Pancreas (tissue), 10 donors: ENCODE data around the gene WDR72. TPM values are rescaled to one million over a fixed set of nuclear protein-coding genes. Genes with fewer than 3 reads are reported as not detected.
"Not testable (repeated sequence)": the region's sequence is repeated elsewhere in the genome, so short reads cannot be mapped to it uniquely, and the experiment has no call there.

Experiments used
- ATAC-seq, 4 donors: fragments of 200-7000 bp; cut with Tn5 transposase; one replicate each; pipeline versions ENCODE4 v1.8.0 to v1.9.1; 2020; ENCODE audit warnings: mild to moderate bottlenecking in 4 of 4, moderate library complexity in 4 of 4
- DNase-seq, 6 donors: peaks; one replicate each; pipeline ENCODE4 v3.0.0-alpha.2; 2020
- FAIRE-seq: peaks from 2 replicates; lab custom pipeline; 2012; peaks lifted over from hg19 to GRCh38; lab: Jason Lieb, UNC
- H3K27ac ChIP-seq, 4 donors: fragments of 200-600 bp; sonication (generic); 1 replicate in 3 of 4; 2 replicates in 1 of 4; pipeline versions ENCODE4 v1.5.0 to v1.8.0; 2020
- H3K27me3 ChIP-seq, 4 donors: fragments of 200-600 bp; one replicate each; pipeline ENCODE4 v1.8.0; 2021
- H3K36me3 ChIP-seq, 3 donors: fragments of 200-600 bp; sonication (generic) in 1 of 3; one replicate each; pipeline versions ENCODE4 v1.5.0 to v1.8.0; 2020 to 2021
- H3K4me1 ChIP-seq, 3 donors: fragments of 200-600 bp; one replicate each; pipeline ENCODE4 v1.8.0; 2021
- H3K4me3 ChIP-seq, 4 donors: fragments of 200-600 bp; sonication (generic) in 2 of 4; one replicate each; pipeline versions ENCODE4 v1.5.0 to v1.8.0; 2020 to 2021
- H3K9me3 ChIP-seq, 4 donors: fragments of 200-600 bp; one replicate each; pipeline ENCODE4 v1.8.0; 2021
- WGBS, 2 donors: extraction: QIAGEN DNeasy Blood & Tissue Kit; methylation state at CpG; one replicate each; pipeline ENCODE4 v1.1.7; 2013; 5-methylcytosine and 5-hydroxymethylcytosine counted together
- intact Hi-C, 3 donors: fragments of 100-400 bp; cut with DNase I; formaldehyde crosslinking; loops; one replicate each; pipeline versions ENCODE4 v1.11.1 to v1.14.2; 2022
- polyA plus RNA-seq, 2 donors: library from polyadenylated mRNA; stranded (reverse); fragments of 200-250 nt; gene quantifications; one replicate each; pipeline ENCODE4 v1.2.3, GENCODE V29; 2013
- total RNA-seq, 6 donors: library from RNA; stranded (reverse); fragmentation: NEBNext Ultra II Directional in 4 of 6; extraction: Animal tissue kit (Norgen Biotek cat#: 25700) in 4 of 6; gene quantifications; one replicate each; pipeline versions ENCODE4 v1.2.1 to v1.2.4, GENCODE V29; 2021 to 2023
- TF ChIP-seq, protein P1 (sequence below), 4 donors: fragments of 200-600 bp; sonication (generic) in 3 of 4; IDR thresholded peaks; one replicate each; pipeline versions ENCODE4 v1.5.0 to v1.8.0; 2021; ENCODE audit warnings: antibody characterized with exemption in 4 of 4
- donor health status: healthy with polysubstance abuse.
- donor health status: DM: no; HTN: no; CAD: no; lungs with moderate emphysema.
- donor health status: DM: no; HTN: no; CAD: no.
- donor health status: control.
- donor health status: control.
- donor health status: Bipolar disorder and iron deficiency.
- donor health status: DM: yes; HTN: yes; CAD: no.
- donor health status: DM: no; HTN: no; CAD: no.
- donor health status: DM: no; HTN: no; CAD: no.
- donor health status: DM: yes; HTN: yes; CAD: no.

WDR72 gene
- total and polyA plus RNA-seq, 8 donors: 1.0 to 5.3 (median 3.7) TPM

DNA sequence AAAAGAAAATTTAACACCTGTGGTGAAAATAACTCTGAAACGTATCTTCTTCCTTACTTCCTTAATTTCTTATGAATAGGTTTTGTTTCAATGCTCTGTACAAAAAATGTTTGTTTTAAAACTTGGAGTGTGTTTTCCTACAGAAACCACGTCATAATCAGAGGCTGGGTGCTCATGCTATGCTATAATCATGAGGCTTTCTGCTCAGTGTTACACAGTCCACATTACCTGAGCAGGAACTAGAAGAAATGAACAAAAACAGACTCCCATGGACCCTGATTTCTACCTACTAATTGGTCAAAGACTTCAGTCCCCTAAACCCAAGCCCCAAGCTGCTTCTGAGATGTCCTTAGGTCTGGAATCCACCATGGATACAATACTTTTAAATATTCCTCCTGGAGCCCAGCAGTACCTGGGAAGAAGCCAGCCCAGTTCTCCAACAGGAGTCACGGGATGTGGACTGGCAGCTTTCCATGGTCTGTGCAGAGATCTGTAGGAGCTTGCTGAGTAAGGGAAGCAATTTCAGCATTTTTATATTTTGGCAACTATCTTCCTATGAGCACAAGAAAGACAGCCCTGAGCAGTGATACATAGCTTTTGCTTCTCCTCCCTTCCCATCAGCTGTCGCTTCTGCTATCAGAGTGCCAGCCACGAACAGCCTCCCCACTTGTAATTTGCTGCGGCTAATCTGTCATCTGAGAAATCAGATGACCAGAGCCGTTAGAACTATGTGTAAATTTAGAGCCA is 65.6 kb downstream of the WDR72 start:
- 9 to 15% methylated on average over 7 of the region's 7 CpGs for WGBS, 2 donors
- peak overlapping the region in 1 of 4 donors; percentile 5 for H3K4me3 ChIP-seq
- intact Hi-C loops: no loop called here

DNA sequence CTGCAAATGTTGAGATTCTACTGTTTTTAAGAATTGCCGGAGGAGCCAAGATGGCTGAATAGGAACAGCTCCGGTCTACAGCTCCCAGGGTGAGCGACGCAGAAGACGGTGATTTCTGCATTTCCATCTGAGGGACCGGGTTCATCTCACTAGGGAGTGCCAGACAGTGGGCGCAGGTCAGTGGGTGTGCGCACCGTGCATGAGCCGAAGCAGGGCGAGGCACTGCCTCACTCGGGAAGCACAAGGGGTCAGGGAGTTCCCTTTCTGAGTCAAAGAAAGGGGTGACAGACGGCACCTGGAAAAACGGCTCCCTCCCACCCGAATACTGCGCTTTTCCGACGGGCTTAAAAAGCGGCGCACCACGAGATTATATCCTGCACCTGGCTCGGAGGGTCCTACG is 75.3 kb downstream of the WDR72 start:
- H3K27me3 ChIP-seq, H3K36me3 ChIP-seq, FAIRE-seq, H3K4me3 ChIP-seq, intact Hi-C loops, H3K4me1 ChIP-seq, H3K9me3 ChIP-seq, H3K27ac ChIP-seq, ATAC-seq, DNase-seq: not testable (repeated sequence)
- WGBS, 2 donors: 85 to 91% methylated on average over 21 to 23 of the region's 23 CpGs

More for the DNA sequence above, 65.6 kb downstream of the WDR72 start:
- ATAC-seq (peak; percentile 92 to 93 (median 92)), FAIRE-seq (no peak), DNase-seq (peak; percentile 67 to 83 (median 74))
- no peaks in the 10 kb centered on the region for H3K9me3 ChIP-seq
- peak overlapping the region in 2 of 4 donors; percentile 32 to 57 for H3K27ac ChIP-seq
- peaks cover 8 to 12% (median 11%) of the 10 kb centered on the region in 3 donors for H3K4me1 ChIP-seq
- H3K36me3 ChIP-seq: no peaks in the 10 kb centered on the region
- TF ChIP-seq, protein P1, sequence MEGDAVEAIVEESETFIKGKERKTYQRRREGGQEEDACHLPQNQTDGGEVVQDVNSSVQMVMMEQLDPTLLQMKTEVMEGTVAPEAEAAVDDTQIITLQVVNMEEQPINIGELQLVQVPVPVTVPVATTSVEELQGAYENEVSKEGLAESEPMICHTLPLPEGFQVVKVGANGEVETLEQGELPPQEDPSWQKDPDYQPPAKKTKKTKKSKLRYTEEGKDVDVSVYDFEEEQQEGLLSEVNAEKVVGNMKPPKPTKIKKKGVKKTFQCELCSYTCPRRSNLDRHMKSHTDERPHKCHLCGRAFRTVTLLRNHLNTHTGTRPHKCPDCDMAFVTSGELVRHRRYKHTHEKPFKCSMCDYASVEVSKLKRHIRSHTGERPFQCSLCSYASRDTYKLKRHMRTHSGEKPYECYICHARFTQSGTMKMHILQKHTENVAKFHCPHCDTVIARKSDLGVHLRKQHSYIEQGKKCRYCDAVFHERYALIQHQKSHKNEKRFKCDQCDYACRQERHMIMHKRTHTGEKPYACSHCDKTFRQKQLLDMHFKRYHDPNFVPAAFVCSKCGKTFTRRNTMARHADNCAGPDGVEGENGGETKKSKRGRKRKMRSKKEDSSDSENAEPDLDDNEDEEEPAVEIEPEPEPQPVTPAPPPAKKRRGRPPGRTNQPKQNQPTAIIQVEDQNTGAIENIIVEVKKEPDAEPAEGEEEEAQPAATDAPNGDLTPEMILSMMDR (IDR thresholded peaks at IDR 0.05): no peak
- H3K27me3 ChIP-seq: no peaks in the 10 kb centered on the region

DNA sequence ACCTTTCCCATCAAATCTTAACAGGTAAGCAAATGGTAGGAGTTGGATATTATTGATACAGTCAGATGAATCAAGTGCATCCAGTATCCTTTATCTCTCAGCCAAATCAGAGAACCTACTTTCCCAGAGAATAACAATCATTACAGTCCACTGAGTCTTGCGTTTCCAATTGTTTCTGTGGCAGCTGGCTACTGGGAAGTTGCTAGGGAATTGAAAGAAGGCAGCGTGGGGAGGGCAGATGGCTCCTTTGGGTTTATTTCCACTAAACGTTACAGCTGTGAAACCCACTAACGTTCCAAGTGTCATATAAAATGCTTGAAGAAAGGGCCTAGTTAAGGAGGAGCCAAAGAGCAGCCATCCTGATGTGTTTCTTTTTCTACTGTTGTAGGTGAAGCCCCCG is 78.4 kb downstream of the WDR72 start:
- Histone ChIP-seq H3K4me1 (no peaks in the 10 kb centered on the region), H3K27ac (no peak overlapping the region), H3K9me3 (no peaks in the 10 kb centered on the region), H3K4me3 (no peak overlapping the region), H3K27me3 (no peaks in the 10 kb centered on the region), H3K36me3 (no peaks in the 10 kb centered on the region)
- FAIRE-seq (no peak), ATAC-seq (no peak), DNase-seq (no peak)
- intact Hi-C loops: no loop called here
- TF ChIP-seq, protein P1 (IDR thresholded peaks at IDR 0.05): no peak
- 75 to 80% methylated on average over 5 of the region's 5 CpGs for WGBS, 2 donors

DNA sequence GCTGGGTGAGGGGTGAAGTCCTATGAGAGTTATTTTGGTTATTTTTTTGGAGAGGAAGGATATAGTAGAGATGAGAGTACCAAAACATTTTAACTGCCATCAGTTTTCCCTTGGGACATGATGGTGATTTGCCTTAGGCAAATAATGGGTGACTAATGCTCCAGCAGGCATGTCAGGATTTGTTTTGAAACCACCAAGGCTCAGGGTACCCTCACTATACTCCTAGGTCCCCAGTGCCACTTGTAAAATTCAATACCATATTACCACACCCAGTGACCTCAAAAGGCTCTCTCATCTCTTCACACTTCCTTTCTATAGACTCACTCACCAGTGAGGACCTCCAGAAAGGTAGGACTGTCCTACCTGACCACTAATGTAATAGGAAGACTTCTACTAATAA is 83.6 kb downstream of the WDR72 start:
- H3K36me3 ChIP-seq: no peaks in the 10 kb centered on the region
- intact Hi-C loops: no loop called here
- no peak overlapping the region for H3K4me3 ChIP-seq
- H3K9me3 ChIP-seq: no peaks in the 10 kb centered on the region
- ATAC-seq: no peak
- DNase-seq: no peak
- FAIRE-seq: no peak
- TF ChIP-seq, protein P1 (IDR thresholded peaks at IDR 0.05): no peak
- H3K4me1 ChIP-seq: no peaks in the 10 kb centered on the region
- H3K27ac ChIP-seq: no peak overlapping the region
- H3K27me3 ChIP-seq: no peaks in the 10 kb centered on the region

DNA sequence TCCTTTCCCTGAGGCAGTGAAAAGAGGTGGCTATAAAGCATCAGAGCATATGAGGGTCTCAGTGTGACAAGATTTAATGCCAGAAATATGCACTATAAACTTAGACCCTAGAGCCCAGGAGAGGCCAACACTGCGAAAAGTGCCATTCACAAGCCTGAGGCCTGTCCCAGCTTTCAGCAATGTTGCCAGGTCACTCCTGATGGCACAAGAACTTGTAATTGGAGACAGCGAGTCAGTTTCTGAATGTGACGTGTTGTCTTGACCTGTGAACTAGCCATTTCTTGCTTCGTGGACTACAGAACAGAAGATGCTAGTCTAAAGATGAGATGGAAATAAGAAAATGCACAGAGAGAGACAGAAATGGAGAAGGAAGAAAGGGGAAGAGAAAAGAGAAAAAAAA is 87.9 kb downstream of the WDR72 start:
- TF ChIP-seq, protein P1 (IDR thresholded peaks at IDR 0.05): no peak
- 75 to 76% methylated on average over 4 of the region's 4 CpGs for WGBS, 2 donors
- Histone ChIP-seq H3K36me3 (no peaks in the 10 kb centered on the region), H3K27me3 (no peaks in the 10 kb centered on the region), H3K4me3 (no peak overlapping the region), H3K27ac (no peak overlapping the region), H3K4me1 (no peaks in the 10 kb centered on the region), H3K9me3 (no peaks in the 10 kb centered on the region)
- no peak for DNase-seq
- no peak for FAIRE-seq
- no peak for ATAC-seq
- intact Hi-C loops: no loop called here
